ENCODE results near the gene SCMH1.

- TF ChIP-seq, protein P1, sequence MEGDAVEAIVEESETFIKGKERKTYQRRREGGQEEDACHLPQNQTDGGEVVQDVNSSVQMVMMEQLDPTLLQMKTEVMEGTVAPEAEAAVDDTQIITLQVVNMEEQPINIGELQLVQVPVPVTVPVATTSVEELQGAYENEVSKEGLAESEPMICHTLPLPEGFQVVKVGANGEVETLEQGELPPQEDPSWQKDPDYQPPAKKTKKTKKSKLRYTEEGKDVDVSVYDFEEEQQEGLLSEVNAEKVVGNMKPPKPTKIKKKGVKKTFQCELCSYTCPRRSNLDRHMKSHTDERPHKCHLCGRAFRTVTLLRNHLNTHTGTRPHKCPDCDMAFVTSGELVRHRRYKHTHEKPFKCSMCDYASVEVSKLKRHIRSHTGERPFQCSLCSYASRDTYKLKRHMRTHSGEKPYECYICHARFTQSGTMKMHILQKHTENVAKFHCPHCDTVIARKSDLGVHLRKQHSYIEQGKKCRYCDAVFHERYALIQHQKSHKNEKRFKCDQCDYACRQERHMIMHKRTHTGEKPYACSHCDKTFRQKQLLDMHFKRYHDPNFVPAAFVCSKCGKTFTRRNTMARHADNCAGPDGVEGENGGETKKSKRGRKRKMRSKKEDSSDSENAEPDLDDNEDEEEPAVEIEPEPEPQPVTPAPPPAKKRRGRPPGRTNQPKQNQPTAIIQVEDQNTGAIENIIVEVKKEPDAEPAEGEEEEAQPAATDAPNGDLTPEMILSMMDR (IDR thresholded peaks at IDR 0.05) = no peak
- no peak for TF ChIP-seq POLR2AphosphoS5 (IDR thresholded peaks at IDR 0.05; ENCODE audit: low read depth, low read length)
- no peak for TF ChIP-seq TCF7L2 (IDR thresholded peaks at IDR 0.05; ENCODE audit: low read depth, low read length)
Measured at GRCh38 chr1:41213341-41213740, 28.8 kb downstream of the SCMH1 start.

Data from Panc1 (cell line).